Endometrial microvascular endothelial cells (primary cell): ENCODE data around the gene CSAG3. TPM values are rescaled to one million over a fixed set of nuclear protein-coding genes. Genes with fewer than 3 reads are reported as not detected.
"Not testable (repeated sequence)": the region's sequence is repeated elsewhere in the genome, so short reads cannot be mapped to it uniquely, and the experiment has no call there.

Experiments
- in situ Hi-C: cut with HindIII; loops from 2 replicates; pipeline ENCODE4 v1.10.0; 2017; ENCODE audit warnings: low sequenced_read_pairs, low pct_unique_long_range_greater_than_20kb; ENCODE audit errors: inconsistent ontology term
- total RNA-seq: library from RNA; depleted of rRNA; stranded (reverse); fragments of >200 nt; gene quantifications from one replicate; pipeline ENCODE4 v1.2.3, GENCODE V29; 2015; ENCODE audit errors: inconsistent ontology term

The CSAG3 gene
- not detected for total RNA-seq

GRCh38 chrX:152758918-152759317 lies at the start of gene CSAG3:
TSS of gene CSAG3 (plus strand) at chrX:152759218.
- in situ Hi-C loops: not testable (repeated sequence)

GRCh38 chrX:152713195-152713594 lies 45.8 kb upstream of the CSAG3 start:
- in situ Hi-C loops: not testable (repeated sequence)

GRCh38 chrX:152713815-152714787 lies 44.9 kb upstream of the CSAG3 start, which contains the start of gene MAGEA2B:
TSS of gene MAGEA2B (plus strand) at chrX:152714628. CDS start at chrX:152717107, 2,479 bp downstream.
- in situ Hi-C loops: not testable (repeated sequence)

GRCh38 chrX:152725409-152725808 lies 33.6 kb upstream of the CSAG3 start:
- in situ Hi-C loops: no loop called here

GRCh38 chrX:152733261-152733975 lies 25.6 kb upstream of the CSAG3 start, which contains the start of the genes CSAG1 and MAGEA12:
TSS of gene CSAG1 (minus strand) at chrX:152733721. CDS start at chrX:152732460, 1,261 bp downstream.
TSS of gene MAGEA12 (plus strand) at chrX:152733757. CDS start at chrX:152736162, 2,405 bp downstream.
- in situ Hi-C loops: no loop called here

- in situ Hi-C loops: not testable (repeated sequence)
These were observed 24.7 kb upstream of the CSAG3 start for GRCh38 chrX:152734143-152734858.

- in situ Hi-C loops: no loop called here
These were observed 23.9 kb upstream of the CSAG3 start for GRCh38 chrX:152735101-152735500.

GRCh38 chrX:152735860-152736511 lies 23.0 kb upstream of the CSAG3 start:
- in situ Hi-C loops: no loop called here

- in situ Hi-C loops: not testable (repeated sequence)
These were observed 22.5 kb upstream of the CSAG3 start for GRCh38 chrX:152736528-152736927.

- in situ Hi-C loops: no loop called here
These were observed 20.5 kb upstream of the CSAG3 start for GRCh38 chrX:152738560-152738959.

- in situ Hi-C loops: not testable (repeated sequence)
These were observed 5.0 kb upstream of the CSAG3 start, which contains the start of gene MAGEA2 for GRCh38 chrX:152753686-152754650. TSS of gene MAGEA2 (minus strand) at chrX:152753842. CDS start at chrX:152751363, 2,479 bp downstream.

- in situ Hi-C loops: not testable (repeated sequence)
These were observed 4.1 kb upstream of the CSAG3 start for GRCh38 chrX:152754871-152755270.

GRCh38 chrX:152759544-152759943 lies 526 bp downstream of the CSAG3 start:
- in situ Hi-C loops: not testable (repeated sequence)

- in situ Hi-C loops: not testable (repeated sequence)
These were observed 2.6 kb downstream of the CSAG3 start for GRCh38 chrX:152761582-152761981.

- in situ Hi-C loops: not testable (repeated sequence)
These were observed 7.5 kb downstream of the CSAG3 start for GRCh38 chrX:152766562-152766961.

GRCh38 chrX:152769549-152770289 lies 10.7 kb downstream of the CSAG3 start, which contains the start of gene MAGEA6:
TSS of gene MAGEA6 (minus strand) at chrX:152769689. CDS start at chrX:152767650, 2,039 bp downstream.
- in situ Hi-C loops: not testable (repeated sequence)
